Activated CD8-positive, alpha-beta memory T cell treated with anti-CD3 and anti-CD28 coated beads, Interleukin-2, amount 10 ng/mL, durations not matched to agents 7 days and 5 days (primary cell): ENCODE data around the gene ISY1. TPM values are rescaled to one million over a fixed set of nuclear protein-coding genes. Genes with fewer than 3 reads are reported as not detected.

Experiments
- ATAC-seq: fragments of 150-1000 bp; cut with Tn5 transposase; one replicate; pipeline ENCODE4 v1.10.0; 2021; ENCODE audit warnings: moderate library complexity
- CTCF ChIA-PET: fragments of 350-600 bp; sonication (Branson Sonifier 250); formaldehyde crosslinking; loops from one replicate; lab custom pipeline; 2021; ENCODE audit warnings: antibody characterized with exemption; lab: Charles Lee
- DNase-seq: peaks from one replicate; pipeline ENCODE4 v3.0.0-alpha.2; 2020
- H3K27ac Mint-ChIP-seq: one replicate; pipeline ENCODE4 v1.8.0; 2021; ENCODE audit warnings: mild to moderate bottlenecking, mixed read lengths
- H3K27me3 Mint-ChIP-seq: one replicate; pipeline ENCODE4 v1.8.0; 2021; ENCODE audit warnings: mixed read lengths
- H3K36me3 Mint-ChIP-seq: one replicate; pipeline ENCODE4 v1.8.0; 2021; ENCODE audit warnings: mild to moderate bottlenecking, mixed read lengths
- H3K4me1 Mint-ChIP-seq: one replicate; pipeline ENCODE4 v1.8.0; 2021; ENCODE audit warnings: mixed read lengths
- H3K4me3 Mint-ChIP-seq: one replicate; pipeline ENCODE4 v1.8.0; 2021; ENCODE audit warnings: mild to moderate bottlenecking, moderate library complexity, mixed read lengths
- H3K9me3 Mint-ChIP-seq: one replicate; pipeline ENCODE4 v1.8.0; 2022; ENCODE audit warnings: low read depth, mixed read lengths
- total RNA-seq, 2 experiments: library from RNA; stranded (reverse); gene quantifications; one replicate each; pipeline ENCODE4 v1.2.3, GENCODE V29; 2021

The ISY1 gene
- total RNA-seq, 2 experiments from 2014 or later: 44.4 to 75.9 TPM

DNA sequence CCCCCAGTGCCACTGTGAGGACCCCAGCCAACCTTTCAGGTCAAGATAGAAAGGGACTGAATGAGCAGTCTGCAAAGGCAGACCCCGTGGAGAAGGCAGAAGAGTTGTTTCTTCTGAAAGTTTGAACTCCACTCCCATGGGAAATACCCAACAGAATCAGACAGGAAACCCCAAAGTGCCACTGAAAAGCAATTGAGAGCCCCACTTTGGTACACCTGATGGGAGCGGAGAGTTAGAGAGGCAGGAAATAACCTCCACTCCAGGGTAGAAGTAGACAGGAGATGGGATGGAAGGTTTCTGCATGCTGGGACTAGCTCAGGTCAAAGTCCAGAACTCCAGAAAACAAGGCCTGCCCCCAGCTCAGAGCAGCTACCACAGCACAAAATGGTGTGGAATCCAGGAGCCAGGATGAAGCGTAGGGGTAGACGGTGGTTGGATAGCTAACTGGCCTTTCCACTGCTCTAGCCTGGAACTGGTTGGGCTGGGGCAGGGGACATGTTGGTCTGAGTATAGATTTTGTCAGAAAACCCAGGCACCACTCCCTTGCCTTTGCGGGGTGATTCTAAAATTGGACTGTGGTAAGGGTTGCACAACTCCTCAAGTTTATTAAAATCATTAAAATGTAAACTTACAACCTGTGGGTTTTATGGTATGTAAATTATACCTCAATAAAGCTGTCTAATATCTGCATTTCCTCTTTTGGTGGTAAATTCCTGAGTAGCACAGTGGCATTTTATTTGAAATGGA, 37.4 kb downstream of the ISY1 start:
- Mint-ChIP-seq H3K27ac (peak overlapping the region; percentile 35), H3K27me3 (no peaks in the 10 kb centered on the region), H3K36me3 (peaks cover 16% of the 10 kb centered on the region), H3K9me3 (no peaks in the 10 kb centered on the region), H3K4me1 (peaks cover 34% of the 10 kb centered on the region), H3K4me3 (no peak overlapping the region)
- ATAC-seq (no peak), DNase-seq (no peak)
- CTCF ChIA-PET: interaction anchor here (0.8 to 6.1 kb wide), 5 partner anchors 21 to 193 kb away, joined by 3 to 39 read pairs (median 4); a partner anchor contains a TSS

DNA sequence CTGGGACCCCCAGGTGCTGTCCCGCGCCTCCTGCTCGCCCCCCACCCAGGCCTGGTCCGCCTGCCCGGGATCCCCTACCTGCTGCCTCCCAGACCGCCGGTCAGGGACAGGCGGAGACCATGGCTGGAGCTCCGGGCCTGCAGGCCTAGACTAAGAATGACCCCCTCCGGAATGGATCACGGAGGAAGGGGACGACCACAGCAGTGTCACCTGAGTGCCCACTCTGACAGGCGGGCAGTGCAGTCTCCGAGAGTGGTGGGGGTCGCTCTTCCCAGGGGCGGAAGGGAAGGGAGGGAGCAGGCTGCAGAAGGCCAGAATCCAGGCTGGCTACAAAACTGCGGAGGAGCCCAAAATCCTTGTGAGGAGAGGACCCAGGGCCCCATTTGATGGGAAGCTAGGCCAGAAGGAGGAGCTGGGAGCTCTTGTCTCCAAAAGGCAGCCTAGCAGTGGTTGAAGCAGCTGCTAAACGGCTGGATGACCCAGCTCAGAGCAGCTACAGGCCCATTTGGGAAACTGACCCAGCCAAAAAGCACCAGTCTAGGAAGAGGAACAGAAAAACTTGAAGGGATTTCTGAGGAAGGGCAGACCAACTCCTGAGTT, 38.4 kb downstream of the ISY1 start:
- H3K9me3 Mint-ChIP-seq: no peaks in the 10 kb centered on the region
- ATAC-seq (no peak), DNase-seq (no peak)
- peaks cover 43% of the 10 kb centered on the region for H3K4me1 Mint-ChIP-seq
- peak overlapping the region; percentile 35 for H3K27ac Mint-ChIP-seq
- H3K4me3 Mint-ChIP-seq: peak overlapping the region; percentile 25
- CTCF ChIA-PET: interaction anchor here (0.8 to 6.1 kb wide), 7 partner anchors 8 to 194 kb away, joined by 3 to 45 read pairs (median 13); a partner anchor contains a TSS
- peaks cover 21% of the 10 kb centered on the region for H3K36me3 Mint-ChIP-seq
- no peaks in the 10 kb centered on the region for H3K27me3 Mint-ChIP-seq

GRCh38 chr3:129121792-129122411, 39.0 kb downstream of the ISY1 start, which contains the start of gene RAB43:
Gene RAB43 (minus strand): TSS chr3:129121804. CDS start chr3:129121489, 315 bp downstream.
- Mint-ChIP-seq H3K27me3 (no peaks in the 10 kb centered on the region), H3K36me3 (peaks cover 21% of the 10 kb centered on the region), H3K27ac (peak within 1 kb of the TSS; percentile 97), H3K4me3 (peak within 1 kb of the TSS; percentile 88), H3K4me1 (peaks cover 49% of the 10 kb centered on the region), H3K9me3 (no peaks in the 10 kb centered on the region)
- CTCF ChIA-PET: interaction anchor here (1.5 to 6.1 kb wide), 9 partner anchors 9 to 194 kb away, joined by 4 to 45 read pairs (median 9); a partner anchor contains a TSS
- ATAC-seq (peak; percentile 65), DNase-seq (peak; percentile 93)

- Mint-ChIP-seq H3K27me3 (no peaks in the 10 kb centered on the region), H3K27ac (peak overlapping the region; percentile 97), H3K9me3 (no peaks in the 10 kb centered on the region), H3K4me3 (peak overlapping the region; percentile 88), H3K4me1 (peaks cover 56% of the 10 kb centered on the region), H3K36me3 (peaks cover 24% of the 10 kb centered on the region)
- peak; percentile 72 for DNase-seq
- CTCF ChIA-PET: interaction anchor here (0.7 to 6.1 kb wide), 15 partner anchors 9 to 195 kb away, joined by 3 to 45 read pairs (median 6); a partner anchor contains a TSS
- ATAC-seq: peak; percentile 29
These were observed 39.7 kb downstream of the ISY1 start for GRCh38 chr3:129121016-129121791.

DNA sequence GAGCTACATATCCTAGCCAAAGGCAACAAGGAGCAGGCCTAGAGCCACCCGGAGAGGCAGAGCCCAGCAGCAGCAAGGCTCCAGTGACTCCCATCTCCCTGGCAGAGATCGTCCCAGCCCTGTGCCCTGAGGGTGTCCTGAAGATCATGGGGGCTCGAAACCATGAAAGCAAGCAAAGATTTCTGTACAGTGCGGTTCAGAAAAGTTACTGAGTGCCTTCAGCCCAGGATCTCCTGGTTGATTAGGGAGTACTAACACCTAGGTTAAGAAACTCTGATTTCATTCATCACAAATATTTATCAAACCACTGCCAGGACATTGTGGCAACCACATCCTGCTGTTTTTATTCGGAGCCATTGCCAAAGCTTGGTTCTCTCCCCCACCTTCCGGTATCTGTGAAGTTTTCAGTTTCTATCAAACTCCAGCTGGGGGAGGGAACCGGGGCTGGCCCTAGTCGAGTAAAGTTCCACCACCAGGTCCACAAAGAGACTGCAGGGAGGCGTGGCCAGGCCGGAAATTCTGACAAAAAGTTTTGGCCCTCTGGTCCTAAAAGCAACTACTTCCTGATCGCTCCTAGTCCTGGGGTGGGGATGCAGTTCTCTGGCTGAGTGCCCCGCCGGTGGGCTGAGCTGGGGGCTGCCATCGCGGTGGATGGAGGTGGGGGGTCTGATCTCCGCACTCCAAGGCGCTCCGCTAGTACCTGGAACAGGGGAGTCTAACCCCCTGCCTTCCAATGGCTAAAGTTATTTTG, 40.4 kb downstream of the ISY1 start:
- Mint-ChIP-seq H3K27ac (peak overlapping the region; percentile 97), H3K4me1 (peaks cover 61% of the 10 kb centered on the region), H3K36me3 (peaks cover 27% of the 10 kb centered on the region), H3K27me3 (no peaks in the 10 kb centered on the region), H3K4me3 (peak overlapping the region; percentile 88), H3K9me3 (no peaks in the 10 kb centered on the region)
- DNase-seq (peak; percentile 98), ATAC-seq (peak; percentile 69)
- CTCF ChIA-PET: interaction anchor here (0.7 to 6.1 kb wide), 14 partner anchors 9 to 196 kb away, joined by 3 to 45 read pairs (median 7); a partner anchor contains a TSS

DNA sequence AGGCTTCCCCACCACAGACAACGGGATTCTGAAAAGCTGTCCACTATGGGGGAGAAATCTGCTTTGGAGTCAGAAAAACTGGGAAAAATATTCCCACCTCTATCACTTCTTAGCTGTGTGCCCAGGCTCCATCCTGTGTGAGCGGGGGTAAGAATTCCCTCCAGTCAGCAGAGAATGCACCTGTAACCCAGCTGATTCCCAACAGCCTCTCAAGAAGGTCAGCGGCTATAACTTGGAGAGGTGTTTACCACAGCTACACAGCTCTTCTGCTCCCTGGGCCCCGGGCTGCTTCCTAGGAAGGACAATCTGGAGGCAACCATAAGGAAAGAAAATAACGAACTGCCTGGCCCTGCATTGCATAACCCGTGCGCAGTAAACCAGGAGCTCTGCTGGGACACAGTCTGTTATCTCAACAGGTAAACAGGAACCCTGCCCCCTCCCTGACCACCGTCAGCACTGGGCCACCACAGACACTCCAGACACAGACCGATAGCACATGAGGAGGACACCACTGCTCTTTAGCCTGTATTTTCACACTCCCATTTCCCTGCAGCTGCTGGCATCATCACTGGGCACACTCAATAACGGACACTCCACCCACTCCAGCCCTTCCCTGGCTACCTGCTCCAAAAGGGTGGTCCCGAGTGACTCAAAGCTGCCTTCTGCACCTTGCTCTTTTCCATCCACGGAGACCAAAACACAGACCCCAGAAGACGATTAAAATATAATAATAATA, 41.3 kb downstream of the ISY1 start:
- CTCF ChIA-PET: interaction anchor here (0.7 to 6.1 kb wide), 14 partner anchors 9 to 149 kb away, joined by 3 to 45 read pairs (median 7); no protein-coding TSS in a partner anchor
- H3K4me3 Mint-ChIP-seq: peak overlapping the region; percentile 88
- H3K9me3 Mint-ChIP-seq: no peaks in the 10 kb centered on the region
- DNase-seq: peak; percentile 57
- no peak for ATAC-seq
- no peaks in the 10 kb centered on the region for H3K27me3 Mint-ChIP-seq
- peaks cover 27% of the 10 kb centered on the region for H3K36me3 Mint-ChIP-seq
- peak overlapping the region; percentile 97 for H3K27ac Mint-ChIP-seq
- peaks cover 66% of the 10 kb centered on the region for H3K4me1 Mint-ChIP-seq

DNA sequence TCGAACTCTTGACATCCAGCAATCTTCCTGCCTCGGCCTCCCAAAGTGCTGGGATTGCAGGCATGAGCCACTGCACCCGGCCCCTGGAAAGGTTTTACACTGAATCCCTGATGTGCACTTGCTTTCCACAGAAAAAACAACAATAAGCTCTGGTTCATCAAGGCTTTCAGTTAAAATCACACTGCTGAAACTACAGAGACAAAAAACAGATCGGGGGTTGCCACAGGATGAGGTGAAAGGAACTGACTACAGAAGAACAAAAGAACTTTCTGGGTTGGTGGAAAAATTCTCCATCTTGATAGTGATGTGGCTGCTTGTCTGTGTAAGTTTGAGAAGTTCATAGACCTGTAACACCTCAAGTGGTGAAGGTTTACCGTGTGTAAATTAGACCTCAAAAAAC, 42.1 kb downstream of the ISY1 start:
- CTCF ChIA-PET: interaction anchor here (0.7 to 6.1 kb wide), 15 partner anchors 10 to 148 kb away, joined by 3 to 45 read pairs (median 3); no protein-coding TSS in a partner anchor
- peaks cover 69% of the 10 kb centered on the region for H3K4me1 Mint-ChIP-seq
- no peak for ATAC-seq

GRCh38 chr3:129117134-129117533, 43.7 kb downstream of the ISY1 start:
- H3K4me3 Mint-ChIP-seq: no peak overlapping the region
- peaks cover 27% of the 10 kb centered on the region for H3K36me3 Mint-ChIP-seq
- DNase-seq (no peak), ATAC-seq (no peak)
- CTCF ChIA-PET: interaction anchor here (0.7 to 2.4 kb wide), 3 partner anchors 21 to 146 kb away, joined by 3 to 13 read pairs (median 3); no protein-coding TSS in a partner anchor
- peak overlapping the region; percentile 51 for H3K27ac Mint-ChIP-seq
- no peaks in the 10 kb centered on the region for H3K9me3 Mint-ChIP-seq
- H3K4me1 Mint-ChIP-seq: peaks cover 61% of the 10 kb centered on the region
- H3K27me3 Mint-ChIP-seq: no peaks in the 10 kb centered on the region

More for the DNA sequence above, 42.1 kb downstream of the ISY1 start:
- Mint-ChIP-seq H3K27ac (peak overlapping the region; percentile 97), H3K4me3 (peak overlapping the region; percentile 88), H3K36me3 (peaks cover 27% of the 10 kb centered on the region), H3K9me3 (no peaks in the 10 kb centered on the region), H3K27me3 (no peaks in the 10 kb centered on the region)
- DNase-seq: peak; percentile 64

DNA sequence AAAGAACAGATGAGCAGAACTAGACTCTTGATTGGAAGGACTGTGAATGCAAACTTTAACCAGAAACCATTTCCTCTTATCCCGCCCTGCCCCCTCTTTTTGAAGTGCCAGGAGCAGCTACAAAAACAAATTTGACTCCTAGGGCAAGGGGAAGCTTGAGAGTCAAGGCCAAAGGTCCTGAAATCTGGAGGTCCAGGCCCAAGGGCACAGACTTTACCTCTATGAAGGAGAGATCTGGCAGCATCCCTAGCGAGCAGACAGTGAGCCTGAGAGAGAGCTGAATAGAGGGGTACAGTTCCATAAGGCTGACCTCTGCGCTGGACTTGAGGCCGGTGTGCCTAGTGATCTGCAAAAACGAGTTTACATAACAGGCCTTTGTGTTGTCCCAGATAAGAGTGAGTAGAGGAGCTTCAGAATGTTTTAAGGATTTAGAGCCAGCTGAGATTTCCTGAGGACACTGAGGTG, 44.3 kb downstream of the ISY1 start:
- CTCF ChIA-PET: interaction anchor here (1.1 kb wide), 1 partner anchor 12 kb away, joined by 3 read pairs; no protein-coding TSS in a partner anchor
- Mint-ChIP-seq H3K27me3 (no peaks in the 10 kb centered on the region), H3K9me3 (no peaks in the 10 kb centered on the region), H3K27ac (peak overlapping the region; percentile 79), H3K36me3 (peaks cover 27% of the 10 kb centered on the region), H3K4me3 (peak overlapping the region; percentile 39), H3K4me1 (peaks cover 57% of the 10 kb centered on the region)
- DNase-seq (no peak), ATAC-seq (no peak)

DNA sequence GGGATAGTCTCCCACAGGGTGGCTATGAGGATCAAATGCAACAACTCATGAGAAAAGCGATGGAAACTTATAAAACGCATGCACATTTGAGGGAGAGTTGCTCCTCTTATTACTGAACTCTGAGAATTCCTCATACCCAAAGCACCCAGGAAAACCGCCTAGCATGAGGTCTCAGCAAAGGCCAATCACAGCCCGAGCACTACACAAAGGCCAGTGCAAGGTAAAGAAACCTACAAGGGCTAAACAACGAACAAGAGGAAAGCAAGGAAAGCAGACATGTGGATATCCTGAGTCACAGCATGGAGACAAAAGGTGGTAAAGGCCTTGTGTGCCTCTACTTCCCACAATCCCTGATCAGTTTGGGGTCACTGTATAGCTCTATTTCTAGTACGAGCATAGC, 46.4 kb downstream of the ISY1 start:
- H3K9me3 Mint-ChIP-seq: no peaks in the 10 kb centered on the region
- H3K4me1 Mint-ChIP-seq: peaks cover 54% of the 10 kb centered on the region
- ATAC-seq (no peak), DNase-seq (no peak)
- H3K27ac Mint-ChIP-seq: peak overlapping the region; percentile 1
- H3K4me3 Mint-ChIP-seq: no peak overlapping the region
- CTCF ChIA-PET: interaction anchor here (0.7 to 2.2 kb wide), 2 partner anchors 45 to 61 kb away, joined by 4 to 7 read pairs; no protein-coding TSS in a partner anchor
- H3K27me3 Mint-ChIP-seq: no peaks in the 10 kb centered on the region
- H3K36me3 Mint-ChIP-seq: peaks cover 18% of the 10 kb centered on the region
